Measurements from ENCODE around the gene OR2L5.

GRCh38 chr1:248029770-248030169 is 16.3 kb downstream of the OR2L5 start, which contains the start of gene OR2L2:
- TF ChIP-seq CTCF (IDR thresholded peaks at IDR 0.05; ENCODE audit: borderline replicate concordance, extremely low read depth, low read length, poor library complexity, severe bottlenecking) (no peak), EZH2 (IDR thresholded peaks at IDR 0.05; ENCODE audit: borderline replicate concordance, low read depth, low read length, severe bottlenecking) (no peak)

All from DND-41 (cell line).